Activated CD4-positive, alpha-beta memory T cell treated with anti-CD3 and anti-CD28 coated beads, Interleukin-2, amount 10 ng/mL, durations not matched to agents 7 days and 5 days (primary cell): Measurements from ENCODE around the gene AKIRIN2. TPM values are rescaled to one million over a fixed set of nuclear protein-coding genes. Genes with fewer than 3 reads are reported as not detected.

Source experiments
- CTCF ChIA-PET: fragments of 350-600 bp; sonication (Branson Sonifier 250); formaldehyde crosslinking; loops from one replicate; lab custom pipeline; 2021; ENCODE audit warnings: antibody characterized with exemption, inconsistent platforms; lab: Charles Lee
- POLR2A ChIA-PET: fragments of 350-600 bp; sonication (Branson Sonifier 250); formaldehyde crosslinking; loops from one replicate; lab custom pipeline; 2021; ENCODE audit warnings: antibody characterized with exemption; lab: Charles Lee
- DNase-seq: peaks from one replicate; pipeline ENCODE4 v3.0.0-alpha.2; 2020
- H3K27ac Mint-ChIP-seq: one replicate; pipeline ENCODE4 v1.8.0; 2021; ENCODE audit warnings: mild to moderate bottlenecking, mixed read lengths
- H3K27me3 Mint-ChIP-seq: one replicate; pipeline ENCODE4 v1.8.0; 2021; ENCODE audit warnings: mixed read lengths
- H3K36me3 Mint-ChIP-seq: one replicate; pipeline ENCODE4 v1.8.0; 2021; ENCODE audit warnings: low read depth, mixed read lengths
- H3K4me1 Mint-ChIP-seq: one replicate; pipeline ENCODE4 v1.8.0; 2021; ENCODE audit warnings: mixed read lengths
- H3K4me3 Mint-ChIP-seq: one replicate; pipeline ENCODE4 v1.8.0; 2021; ENCODE audit warnings: mild to moderate bottlenecking, mixed read lengths
- H3K9me3 Mint-ChIP-seq: one replicate; pipeline ENCODE4 v1.8.0; 2021; ENCODE audit warnings: mixed read lengths
- total RNA-seq, 2 experiments: library from RNA; stranded (reverse); gene quantifications; one replicate each; pipeline ENCODE4 v1.2.3, GENCODE V29; 2021

The AKIRIN2 gene
- total RNA-seq, 2 experiments from 2014 or later = 56.5 to 58.5 TPM

GRCh38 chr6:87637106-87637505 is 64.9 kb downstream of the AKIRIN2 start:
- DNase-seq = no peak
- H3K9me3 Mint-ChIP-seq = no peaks in the 10 kb centered on the region
- H3K36me3 Mint-ChIP-seq = peaks cover 42% of the 10 kb centered on the region
- ChIA-PET CTCF (no interaction called here), POLR2A (no interaction called here)
- no peak overlapping the region for H3K27ac Mint-ChIP-seq
- H3K4me1 Mint-ChIP-seq = peaks cover 6% of the 10 kb centered on the region
- no peak overlapping the region for H3K4me3 Mint-ChIP-seq
- no peaks in the 10 kb centered on the region for H3K27me3 Mint-ChIP-seq

- Mint-ChIP-seq H3K4me1 (peaks cover 4% of the 10 kb centered on the region), H3K9me3 (no peaks in the 10 kb centered on the region), H3K36me3 (peaks cover 42% of the 10 kb centered on the region), H3K27me3 (no peaks in the 10 kb centered on the region), H3K27ac (no peak overlapping the region), H3K4me3 (no peak overlapping the region)
- ChIA-PET POLR2A (no interaction called here), CTCF (no interaction called here)
- DNase-seq = no peak
Measured at GRCh38 chr6:87636315-87636714, 65.7 kb downstream of the AKIRIN2 start.

- no peaks in the 10 kb centered on the region for H3K9me3 Mint-ChIP-seq
- CTCF ChIA-PET = interaction anchor here (1.4 kb wide), 1 partner anchor 10 kb away, joined by 3 read pairs; no protein-coding TSS in a partner anchor
- POLR2A ChIA-PET = no interaction called here
- H3K4me1 Mint-ChIP-seq = no peaks in the 10 kb centered on the region
- no peak overlapping the region for H3K4me3 Mint-ChIP-seq
- H3K36me3 Mint-ChIP-seq = peaks cover 39% of the 10 kb centered on the region
- H3K27ac Mint-ChIP-seq = no peak overlapping the region
- no peak for DNase-seq
- H3K27me3 Mint-ChIP-seq = no peaks in the 10 kb centered on the region
Measured at GRCh38 chr6:87633851-87634250, 68.2 kb downstream of the AKIRIN2 start.

- H3K4me3 Mint-ChIP-seq = no peak overlapping the region
- H3K9me3 Mint-ChIP-seq = no peaks in the 10 kb centered on the region
- CTCF ChIA-PET = no interaction called here
- DNase-seq = no peak
- no peaks in the 10 kb centered on the region for H3K4me1 Mint-ChIP-seq
- H3K27me3 Mint-ChIP-seq = no peaks in the 10 kb centered on the region
- no peak overlapping the region for H3K27ac Mint-ChIP-seq
- POLR2A ChIA-PET = no interaction called here
- H3K36me3 Mint-ChIP-seq = peaks cover 28% of the 10 kb centered on the region
Measured at GRCh38 chr6:87630746-87631145, 71.3 kb downstream of the AKIRIN2 start.

- CTCF ChIA-PET = no interaction called here
- H3K4me3 Mint-ChIP-seq = no peak overlapping the region
- H3K27me3 Mint-ChIP-seq = no peaks in the 10 kb centered on the region
- no peaks in the 10 kb centered on the region for H3K4me1 Mint-ChIP-seq
- no peak for DNase-seq
- POLR2A ChIA-PET = no interaction called here
- no peak overlapping the region for H3K27ac Mint-ChIP-seq
- H3K9me3 Mint-ChIP-seq = no peaks in the 10 kb centered on the region
- peaks cover 37% of the 10 kb centered on the region for H3K36me3 Mint-ChIP-seq
Measured at GRCh38 chr6:87628881-87629280, 73.2 kb downstream of the AKIRIN2 start.

- CTCF ChIA-PET = no interaction called here
- no peaks in the 10 kb centered on the region for H3K27me3 Mint-ChIP-seq
Measured at GRCh38 chr6:87628424-87628823, 73.6 kb downstream of the AKIRIN2 start.

More at GRCh38 chr6:87628424-87628823, 73.6 kb downstream of the AKIRIN2 start:
- H3K4me3 Mint-ChIP-seq = no peak overlapping the region
- H3K36me3 Mint-ChIP-seq = peaks cover 39% of the 10 kb centered on the region
- DNase-seq = no peak
- POLR2A ChIA-PET = no interaction called here
- H3K9me3 Mint-ChIP-seq = no peaks in the 10 kb centered on the region
- peaks cover 1% of the 10 kb centered on the region for H3K4me1 Mint-ChIP-seq
- no peak overlapping the region for H3K27ac Mint-ChIP-seq

Other genes starting within 250 kb of the AKIRIN2 start
- 10 to 100 TPM; 14.2 to 14.6 TPM for gene SLC35A1, start 229.3 kb downstream of the AKIRIN2 start, total RNA-seq
- 10 to 100 TPM; 23.2 to 24.3 TPM for gene RARS2, start 112.2 kb downstream of the AKIRIN2 start, total RNA-seq
- 10 to 100 TPM; 24.1 to 24.5 TPM for gene ORC3, start 112.1 kb downstream of the AKIRIN2 start, total RNA-seq